GOT3 (cell line): ENCODE results near the gene TSEN34.

Experiments
- DNase-seq: peaks from one replicate; lab custom pipeline; 2025; ENCODE audit warnings: mixed read lengths; lab: John Stamatoyannopoulos, UW

Gene TSEN34

DNA sequence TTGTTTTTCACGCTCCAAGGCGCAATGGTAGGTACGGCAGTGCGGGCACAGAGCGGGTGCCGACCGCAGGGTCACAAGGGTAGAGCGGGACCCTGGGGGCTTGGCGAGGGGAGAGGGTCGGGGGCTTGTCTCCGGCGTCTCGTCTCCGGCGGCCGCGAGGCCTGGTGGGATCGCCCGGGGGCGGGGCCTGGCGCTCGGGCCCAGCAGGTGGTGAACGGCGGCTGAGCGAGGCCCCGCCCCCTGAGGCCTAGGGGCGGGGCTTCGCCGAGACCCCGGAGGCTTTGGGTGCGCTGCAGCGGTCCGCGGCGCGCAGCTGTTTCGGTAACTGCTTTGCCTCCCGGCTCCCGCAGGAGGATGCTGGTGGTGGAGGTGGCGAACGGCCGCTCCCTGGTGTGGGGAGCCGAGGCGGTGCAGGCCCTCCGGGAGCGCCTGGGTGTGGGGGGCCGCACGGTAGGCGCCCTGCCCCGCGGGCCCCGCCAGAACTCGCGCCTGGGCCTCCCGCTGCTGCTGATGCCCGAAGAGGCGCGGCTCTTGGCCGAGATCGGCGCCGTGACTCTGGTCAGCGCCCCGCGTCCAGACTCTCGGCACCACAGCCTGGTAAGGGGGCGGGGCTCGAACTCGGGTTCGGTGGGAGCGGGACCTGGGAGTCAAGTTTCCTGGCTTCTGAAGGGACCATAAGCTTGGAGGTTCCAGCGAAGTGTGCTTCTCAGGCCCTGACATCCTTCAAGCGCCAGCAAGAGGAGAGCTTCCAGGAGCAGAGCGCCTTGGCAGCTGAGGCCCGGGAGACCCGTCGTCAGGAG is at the start of gene TSEN34:
TSS of gene TSEN34 (plus strand) at position 298 of the 800 bp plus-strand sequence. CDS start at position 355, 57 bp downstream.
- peak; percentile 78 for DNase-seq

DNA sequence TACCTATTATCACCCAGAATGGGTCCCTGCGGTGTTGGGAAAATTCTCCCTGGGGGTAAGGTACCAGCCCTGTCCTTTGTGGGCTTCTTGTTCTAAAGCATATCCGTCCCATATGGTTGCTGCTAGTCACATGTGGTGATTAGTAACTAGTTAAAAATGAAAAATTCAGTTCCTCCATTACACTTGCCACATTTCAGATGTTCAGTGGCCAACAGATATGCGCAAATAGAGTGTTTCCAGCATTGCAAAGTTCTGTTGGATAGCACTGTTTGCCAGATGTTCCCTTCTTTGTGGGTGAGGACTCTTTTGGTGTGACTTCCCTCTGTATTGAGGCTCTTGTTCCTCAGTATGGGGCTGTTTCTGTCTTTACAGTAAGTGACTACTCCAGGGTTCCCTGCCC is 49.8 kb upstream of the TSEN34 start:
- no peak for DNase-seq

DNA sequence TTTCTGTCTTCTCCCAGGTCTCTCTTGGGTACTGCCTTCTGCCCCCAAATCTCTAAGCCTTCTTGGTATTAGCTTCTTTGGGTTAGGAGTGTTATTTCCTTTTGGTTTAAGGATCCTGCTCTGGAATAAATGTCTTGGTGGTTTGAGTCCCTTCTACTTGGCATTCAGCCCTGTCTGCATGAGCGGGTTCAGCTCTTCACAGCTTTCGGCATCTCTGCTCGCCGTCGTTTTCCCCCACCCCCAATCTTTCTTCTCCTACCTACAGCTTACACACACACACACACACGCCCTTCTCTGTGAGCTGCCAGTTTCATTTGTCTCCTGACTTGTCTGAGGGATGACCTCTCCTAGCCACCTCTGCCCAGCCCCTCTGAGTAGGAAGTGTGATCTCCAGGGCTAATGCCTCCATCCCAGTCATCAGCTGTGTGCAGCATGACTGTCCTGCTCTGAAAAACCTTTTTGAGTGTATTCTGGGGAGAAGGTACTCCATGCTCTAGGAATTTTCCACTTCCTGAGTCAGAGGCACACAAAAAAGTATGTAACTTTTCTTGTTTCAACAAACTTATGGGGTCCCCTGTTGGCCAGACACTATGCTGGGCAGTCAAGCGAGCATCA is 48.8 kb upstream of the TSEN34 start:
- no peak for DNase-seq

DNA sequence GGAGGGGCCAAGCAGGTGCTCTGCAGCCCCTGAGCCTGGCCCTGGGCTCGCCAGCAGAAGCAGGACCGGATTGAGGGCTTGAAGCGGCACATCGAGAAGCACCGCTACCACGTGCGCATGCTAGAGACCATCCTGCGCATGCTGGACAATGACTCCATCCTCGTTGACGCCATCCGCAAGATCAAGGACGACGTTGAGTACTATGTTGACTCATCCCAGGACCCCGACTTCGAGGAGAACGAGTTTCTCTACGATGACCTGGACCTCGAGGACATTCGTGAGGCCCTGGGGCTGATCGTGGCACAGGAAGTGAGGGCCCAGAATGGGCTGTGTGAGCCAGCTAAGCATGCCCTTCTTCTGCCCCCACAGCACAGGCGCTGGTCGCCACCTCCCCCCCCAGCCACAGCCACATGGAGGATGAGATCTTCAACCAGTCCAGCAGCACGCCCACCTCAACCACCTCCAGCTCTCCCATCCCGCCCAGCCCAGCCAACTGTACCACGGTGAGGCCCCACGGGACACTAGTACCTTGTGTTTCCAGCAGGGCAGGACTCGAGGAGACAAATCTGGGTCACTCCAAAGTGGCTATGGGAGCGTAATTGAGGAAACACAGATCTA is 45.5 kb upstream of the TSEN34 start:
- no peak for DNase-seq

DNA sequence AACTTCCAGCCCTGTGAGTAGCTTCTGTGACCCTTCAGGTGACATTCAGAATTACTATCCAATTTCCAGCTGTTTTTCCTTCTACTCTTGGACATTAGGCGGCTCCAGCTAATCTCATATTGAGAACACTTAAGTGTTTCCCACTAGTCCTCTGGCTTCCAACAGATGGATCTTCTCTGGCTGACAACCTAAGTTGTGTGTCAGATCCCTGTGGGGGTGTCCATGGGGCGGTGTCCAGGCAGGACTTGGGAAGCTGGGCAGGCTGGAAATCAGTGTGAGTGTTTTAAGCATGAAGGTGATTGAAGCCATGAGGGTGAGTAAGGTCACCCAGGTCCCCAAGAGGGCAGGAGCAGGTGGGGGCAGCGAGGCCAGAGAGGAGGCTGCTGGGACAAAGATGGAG is 43.4 kb upstream of the TSEN34 start:
- no peak for DNase-seq

DNA sequence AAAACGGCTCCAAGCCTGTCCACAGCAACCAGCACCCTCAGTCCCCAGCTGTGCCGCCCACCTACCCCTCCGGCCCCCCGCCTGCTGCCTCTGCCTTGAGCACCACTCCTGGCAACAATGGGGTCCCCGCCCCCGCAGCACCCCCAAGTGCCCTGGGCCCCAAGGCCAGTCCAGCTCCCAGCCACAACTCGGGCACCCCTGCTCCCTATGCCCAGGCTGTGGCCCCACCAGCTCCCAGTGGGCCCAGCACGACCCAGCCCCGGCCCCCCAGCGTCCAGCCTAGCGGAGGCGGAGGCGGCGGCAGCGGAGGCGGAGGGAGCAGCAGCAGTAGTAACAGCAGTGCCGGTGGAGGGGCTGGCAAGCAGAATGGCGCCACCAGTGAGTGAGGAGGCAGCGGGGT is 43.0 kb upstream of the TSEN34 start:
- no peak for DNase-seq

DNA sequence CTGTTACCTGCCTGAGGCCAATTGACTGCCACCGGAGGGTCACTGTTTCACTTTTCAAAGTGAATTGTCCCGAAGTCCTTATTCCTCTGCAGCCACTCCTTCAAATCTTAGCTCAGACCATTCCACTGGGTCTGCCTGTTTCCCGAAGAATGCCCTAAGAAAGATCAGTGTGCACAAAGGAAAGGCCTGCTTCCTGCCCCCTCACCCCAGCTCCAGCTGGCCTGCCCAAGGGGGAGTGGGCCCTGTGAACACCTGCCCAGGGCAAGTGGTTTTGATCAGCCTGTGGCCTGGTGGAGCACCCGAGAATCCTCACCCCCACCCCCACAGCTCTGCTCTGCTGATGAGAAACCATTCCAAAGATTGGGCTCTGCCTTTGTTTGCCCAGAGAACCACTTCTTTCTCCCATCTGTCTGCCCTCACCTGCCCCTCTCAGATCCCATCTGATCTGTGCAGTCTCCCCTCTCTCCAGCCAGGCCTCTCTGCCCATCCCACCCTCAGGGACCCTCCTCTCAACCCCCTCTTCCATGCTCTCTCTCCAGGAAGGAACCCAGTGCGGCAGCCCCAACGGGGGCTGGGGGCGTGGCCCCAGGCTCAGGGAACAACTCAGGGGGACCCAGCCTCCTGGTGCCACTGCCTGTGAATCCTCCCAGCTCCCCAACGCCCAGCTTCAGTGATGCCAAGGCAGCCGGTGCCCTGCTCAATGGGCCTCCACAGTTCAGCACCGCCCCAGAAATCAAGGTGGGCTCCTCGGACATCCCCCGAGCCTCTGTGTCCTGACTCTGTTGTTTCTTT is 41.9 kb upstream of the TSEN34 start:
- no peak for DNase-seq

DNA sequence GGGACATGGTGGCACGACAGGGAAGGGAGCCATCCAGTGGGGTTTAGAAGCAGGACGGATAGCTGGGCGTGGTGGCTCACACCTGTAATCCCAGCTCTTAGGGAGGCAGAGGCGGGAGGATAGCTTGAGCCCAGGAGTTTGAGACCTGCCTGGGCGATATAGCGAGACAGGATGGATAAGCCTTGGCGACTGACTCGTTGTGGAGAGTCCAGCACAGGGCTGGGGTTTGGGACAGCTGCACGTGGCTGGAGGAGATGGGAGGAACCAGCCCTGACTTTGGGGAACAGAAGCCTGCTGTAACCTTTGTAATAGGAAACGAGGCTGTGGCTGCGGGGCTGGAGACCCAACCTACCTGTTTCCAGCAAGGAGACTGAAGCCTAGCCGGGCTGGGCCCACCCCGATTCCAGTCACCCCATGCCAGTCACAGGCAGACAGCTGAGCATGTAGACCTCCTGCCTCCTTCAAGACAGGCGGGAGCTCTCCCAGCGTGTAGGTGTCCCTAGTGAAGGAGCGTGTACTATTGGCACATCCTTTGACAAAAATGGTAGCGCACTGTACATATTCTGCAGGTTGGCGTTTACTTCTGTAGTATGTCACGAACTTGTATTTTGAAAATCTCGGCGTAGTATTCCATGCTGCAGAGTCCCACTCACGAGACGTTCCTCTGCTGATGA is 39.6 kb upstream of the TSEN34 start:
- no peak for DNase-seq

DNA sequence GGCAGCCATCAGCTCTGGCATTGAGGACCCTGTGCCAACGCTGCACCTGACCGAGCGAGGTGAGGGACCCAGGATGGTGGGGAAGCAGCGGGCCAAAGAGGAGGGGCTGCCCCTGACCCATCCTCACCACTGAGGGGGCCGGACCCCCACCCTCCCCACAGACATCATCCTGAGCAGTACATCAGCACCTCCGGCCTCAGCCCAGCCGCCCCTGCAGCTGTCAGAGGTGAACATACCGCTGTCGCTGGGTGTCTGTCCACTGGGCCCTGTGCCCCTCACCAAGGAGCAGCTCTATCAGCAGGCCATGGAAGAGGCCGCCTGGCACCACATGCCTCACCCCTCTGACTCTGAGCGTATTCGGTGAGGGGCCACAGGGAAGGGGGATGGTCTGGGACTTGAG is 38.8 kb upstream of the TSEN34 start:
- DNase-seq = no peak

DNA sequence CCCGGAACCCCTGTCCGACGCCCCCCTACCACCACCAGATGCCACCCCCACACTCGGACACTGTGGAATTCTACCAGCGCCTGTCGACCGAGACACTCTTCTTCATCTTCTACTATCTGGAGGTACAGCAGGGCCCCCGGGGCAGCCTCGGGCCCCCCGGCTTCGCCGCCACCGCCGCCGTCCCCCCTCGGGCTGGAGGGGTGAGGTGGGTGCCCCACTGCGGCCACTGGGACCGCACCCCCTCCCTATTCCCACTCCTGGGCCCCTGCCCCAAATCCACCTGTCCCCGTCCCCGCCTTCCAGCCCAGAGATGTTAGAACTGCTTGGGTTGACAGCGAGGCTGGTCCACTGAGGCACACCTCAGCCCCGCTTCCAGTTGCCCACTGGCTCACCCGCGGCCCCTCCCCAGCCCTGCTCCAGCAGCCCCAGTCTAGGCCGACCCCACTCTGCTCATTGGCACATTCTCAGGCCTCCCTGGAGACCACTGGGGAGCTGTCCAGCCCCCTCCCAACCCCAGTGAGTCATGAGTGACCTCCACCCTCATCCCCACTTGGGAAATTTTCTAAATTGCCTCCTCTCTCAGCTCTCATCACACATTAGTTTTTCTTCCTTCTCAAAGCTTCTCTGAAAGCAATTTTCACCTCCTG is 38.1 kb upstream of the TSEN34 start:
- no peak for DNase-seq

DNA sequence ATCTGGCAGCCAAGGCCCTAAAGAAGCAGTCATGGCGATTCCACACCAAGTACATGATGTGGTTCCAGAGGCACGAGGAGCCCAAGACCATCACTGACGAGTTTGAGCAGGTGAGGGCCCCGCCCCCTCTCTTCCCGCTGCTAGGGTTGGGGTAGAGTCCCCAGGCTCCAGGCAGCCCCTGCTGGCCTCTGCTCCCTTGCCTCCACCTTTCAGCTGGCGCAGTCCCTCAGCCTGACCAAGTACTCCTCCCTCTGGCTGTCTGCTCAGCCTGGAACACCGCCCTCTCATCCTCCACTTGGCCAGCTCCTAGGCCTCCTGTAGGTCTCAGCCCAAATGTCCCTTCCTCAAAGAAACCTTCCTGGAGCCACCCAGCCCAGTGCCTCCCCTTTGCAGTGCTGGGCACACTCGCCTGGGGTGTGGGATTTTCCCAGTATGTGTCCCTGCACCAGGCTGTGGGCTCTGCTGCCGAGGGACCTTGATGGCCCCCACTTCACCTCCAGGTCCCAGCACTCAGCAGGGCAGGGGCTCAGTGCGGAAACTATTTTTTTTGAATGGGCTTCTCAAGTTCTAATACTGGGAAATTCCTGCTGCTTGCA is 37.3 kb upstream of the TSEN34 start:
- DNase-seq = no peak

DNA sequence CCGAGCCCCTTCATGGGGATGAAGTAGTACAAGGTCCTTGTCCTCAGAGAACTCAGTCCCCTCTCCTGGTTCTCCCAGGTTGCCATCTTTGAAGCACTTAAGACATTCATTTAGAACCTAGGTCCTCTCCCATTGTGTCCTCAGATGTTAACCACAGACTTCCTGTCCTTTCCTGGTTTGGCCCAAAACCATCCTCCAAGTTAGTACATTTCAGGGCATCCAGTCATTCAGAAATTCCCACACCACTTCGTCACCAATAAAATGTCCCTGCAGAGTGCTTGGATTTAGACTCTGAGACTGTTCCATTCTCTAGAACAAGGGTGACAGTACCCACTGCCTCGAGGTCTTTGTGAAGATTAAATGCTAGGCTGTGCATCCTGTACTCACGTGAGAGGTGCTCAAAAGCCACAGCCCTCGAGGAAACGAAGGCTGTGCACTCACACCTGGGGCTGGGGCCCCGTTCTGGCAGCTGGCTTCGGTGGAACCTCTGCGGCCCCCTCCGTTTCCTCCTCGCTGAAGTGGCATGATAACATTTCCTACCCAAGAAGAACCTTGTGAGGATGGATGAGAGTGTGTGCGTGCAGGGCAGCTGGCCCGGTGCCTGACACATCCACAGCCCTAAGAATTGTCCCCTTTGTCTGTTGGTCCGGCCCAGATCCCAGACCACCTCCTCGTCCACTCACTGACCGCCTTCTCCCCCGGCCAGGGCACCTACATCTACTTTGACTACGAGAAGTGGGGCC is 36.3 kb upstream of the TSEN34 start:
- no peak for DNase-seq

DNA sequence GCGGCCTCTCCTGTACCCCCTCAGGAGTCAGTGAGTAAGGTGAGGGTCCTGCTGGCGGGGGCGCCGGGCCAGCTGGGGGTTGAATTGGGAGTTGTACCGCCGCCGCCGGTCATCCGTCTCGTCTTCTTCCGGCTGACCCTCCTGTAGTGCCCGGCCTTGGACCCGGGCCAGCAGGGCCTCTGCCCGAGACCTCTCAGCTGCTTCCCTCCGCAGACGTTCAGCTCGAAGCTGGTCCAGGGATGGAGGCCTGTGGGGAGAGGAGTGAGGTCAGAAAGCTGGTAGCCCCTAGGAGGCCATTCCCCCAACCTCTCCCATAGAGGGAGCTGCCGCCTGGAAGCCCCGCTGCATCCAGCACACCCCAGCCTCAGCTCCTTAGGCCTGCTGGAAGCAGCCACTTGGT is 35.4 kb upstream of the TSEN34 start:
- no peak for DNase-seq

DNA sequence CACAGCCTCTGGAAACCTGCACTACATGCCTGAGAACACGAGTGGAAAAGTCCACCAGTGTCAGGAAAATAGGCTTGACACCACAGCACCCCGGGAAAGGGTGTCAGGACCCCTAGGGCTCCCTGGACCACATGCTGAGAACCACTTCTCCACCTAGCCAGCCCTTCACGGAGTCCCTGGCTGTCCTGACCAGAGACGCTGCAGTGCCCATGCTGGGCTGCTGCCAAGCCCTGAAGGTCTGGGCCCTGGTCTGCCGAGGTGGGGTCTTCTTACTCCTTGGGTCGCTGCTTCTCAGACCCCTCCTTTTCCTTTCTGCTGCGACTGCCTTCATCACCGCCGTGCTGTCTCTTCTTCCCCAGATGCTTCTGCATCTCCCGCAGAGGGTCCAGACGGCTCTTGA is 34.6 kb upstream of the TSEN34 start:
- no peak for DNase-seq

DNA sequence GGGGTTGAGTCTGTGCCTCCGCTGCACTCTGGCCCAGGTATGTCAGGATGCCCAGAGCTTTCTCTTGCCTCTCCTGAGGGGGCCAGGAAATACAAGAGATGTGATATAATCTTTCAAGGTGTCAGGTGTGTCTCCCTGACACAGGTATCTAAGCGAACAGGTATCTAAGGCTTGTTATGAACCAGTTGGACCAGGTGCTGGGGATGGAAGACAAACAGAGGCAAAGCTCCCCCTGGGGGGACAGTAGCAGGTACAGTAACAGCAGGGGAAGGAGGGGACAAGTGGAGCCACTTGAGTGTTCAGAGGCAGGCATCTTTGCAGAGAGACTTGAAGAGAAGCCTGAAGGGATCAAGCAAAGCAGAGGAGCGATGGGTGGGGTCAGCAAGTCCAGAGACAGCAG is 34.2 kb upstream of the TSEN34 start:
- no peak for DNase-seq

DNA sequence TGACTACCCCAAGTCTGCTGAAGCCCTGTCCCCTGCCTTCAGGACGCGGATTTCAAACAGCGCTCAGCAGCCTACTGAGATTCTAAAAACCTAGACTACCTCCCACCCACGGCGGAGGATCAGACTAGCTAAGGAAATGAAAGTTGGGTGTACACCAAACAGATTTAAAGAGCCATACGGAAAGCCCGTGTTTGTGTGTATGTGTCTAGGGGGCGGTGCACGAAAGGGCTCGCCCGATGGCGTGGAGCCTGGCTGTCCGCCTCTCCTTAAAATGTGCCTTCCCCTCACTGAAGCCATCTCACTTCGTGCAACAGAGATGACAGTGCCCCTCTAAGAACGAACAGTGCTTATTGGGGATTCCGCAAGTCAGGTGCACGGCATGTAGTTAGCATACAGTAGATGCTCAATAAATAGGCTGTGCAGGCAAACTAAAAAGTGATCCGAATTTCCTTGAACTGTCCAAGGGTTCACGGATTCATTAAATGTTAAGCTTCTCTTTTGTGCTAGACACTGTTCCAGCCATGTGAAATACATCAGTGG is 32.2 kb upstream of the TSEN34 start:
- DNase-seq = no peak

DNA sequence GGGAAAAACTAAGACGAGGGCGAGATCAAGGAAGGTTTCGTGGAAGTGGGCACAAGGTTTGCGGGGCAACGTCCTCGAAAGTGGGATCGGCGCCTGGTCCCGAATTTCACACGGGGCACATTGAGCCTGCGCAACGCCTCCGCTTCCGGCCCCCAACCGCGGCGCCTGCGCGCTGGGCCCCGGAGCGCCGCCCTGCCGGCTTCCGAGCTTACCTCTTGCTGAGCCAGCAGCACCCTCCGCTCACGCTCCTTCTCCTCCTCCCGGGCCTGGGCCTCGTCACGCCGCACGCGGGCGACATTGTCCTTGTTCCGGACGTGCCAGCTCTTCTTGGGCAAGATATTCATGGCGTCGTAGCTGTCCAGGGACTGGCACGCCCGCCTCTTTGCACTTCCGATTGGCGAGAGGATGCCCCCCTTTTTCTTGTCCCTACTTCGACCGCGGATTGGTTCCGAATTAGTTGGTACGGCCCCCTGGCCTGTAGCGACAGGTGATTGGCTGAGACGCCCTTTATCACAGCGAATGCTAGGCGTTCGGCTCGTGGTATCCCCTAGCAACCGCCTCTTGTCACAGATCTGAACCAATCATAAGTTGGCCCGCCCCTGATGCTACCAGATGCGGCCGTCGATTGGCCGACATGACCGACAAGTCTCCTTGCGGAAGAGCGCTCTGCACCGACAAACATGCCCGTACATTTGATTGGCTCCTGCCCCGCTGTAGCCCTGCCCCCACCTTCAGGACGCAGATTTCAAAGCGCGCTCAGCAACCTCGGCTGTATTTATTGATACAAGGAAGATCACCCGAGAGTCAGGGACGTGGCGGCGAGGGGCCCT is 31.5 kb upstream of the TSEN34 start, which contains the start of gene LENG1:
TSS of gene LENG1 (minus strand) at position 370 of the 830 bp plus-strand sequence. CDS start at position 344, 26 bp downstream.
- peak; percentile 98 for DNase-seq

DNA sequence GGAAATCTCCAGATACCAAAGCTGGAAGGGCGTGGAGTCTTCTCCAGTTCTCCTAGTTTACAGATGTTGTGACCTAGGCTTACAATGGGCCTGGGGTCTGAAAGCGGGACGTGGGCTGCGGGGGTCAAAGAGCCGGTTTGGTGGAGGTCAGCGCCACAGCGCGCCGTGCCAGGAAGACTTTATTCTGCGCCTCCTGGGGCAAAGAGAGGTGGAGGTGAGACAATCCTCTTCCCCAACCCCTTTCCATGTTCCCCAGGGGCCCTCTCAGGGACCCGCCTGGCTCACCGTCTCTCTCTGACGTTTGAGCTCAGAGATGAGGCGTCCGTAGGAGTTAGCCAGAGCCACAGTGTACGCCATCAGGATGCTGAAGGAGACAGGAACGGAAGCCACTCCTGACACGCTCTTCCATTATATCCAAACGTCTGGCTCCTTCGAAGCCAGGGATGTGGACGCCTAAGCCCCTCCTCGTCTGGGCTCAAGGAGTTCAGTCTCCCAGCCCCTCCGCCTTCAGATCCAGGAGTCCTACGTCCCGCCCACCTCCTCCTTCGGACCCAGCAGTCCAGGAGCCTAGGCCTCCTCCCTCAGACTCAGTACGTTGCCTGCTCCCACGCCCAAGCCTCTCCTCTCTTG is 30.8 kb upstream of the TSEN34 start:
- no peak for DNase-seq
